NCI-H2029 (cell line): ENCODE data around the gene RIC3.

Experiments
- DNase-seq: peaks from one replicate; lab custom pipeline; 2025; lab: John Stamatoyannopoulos, UW

The RIC3 gene

DNA sequence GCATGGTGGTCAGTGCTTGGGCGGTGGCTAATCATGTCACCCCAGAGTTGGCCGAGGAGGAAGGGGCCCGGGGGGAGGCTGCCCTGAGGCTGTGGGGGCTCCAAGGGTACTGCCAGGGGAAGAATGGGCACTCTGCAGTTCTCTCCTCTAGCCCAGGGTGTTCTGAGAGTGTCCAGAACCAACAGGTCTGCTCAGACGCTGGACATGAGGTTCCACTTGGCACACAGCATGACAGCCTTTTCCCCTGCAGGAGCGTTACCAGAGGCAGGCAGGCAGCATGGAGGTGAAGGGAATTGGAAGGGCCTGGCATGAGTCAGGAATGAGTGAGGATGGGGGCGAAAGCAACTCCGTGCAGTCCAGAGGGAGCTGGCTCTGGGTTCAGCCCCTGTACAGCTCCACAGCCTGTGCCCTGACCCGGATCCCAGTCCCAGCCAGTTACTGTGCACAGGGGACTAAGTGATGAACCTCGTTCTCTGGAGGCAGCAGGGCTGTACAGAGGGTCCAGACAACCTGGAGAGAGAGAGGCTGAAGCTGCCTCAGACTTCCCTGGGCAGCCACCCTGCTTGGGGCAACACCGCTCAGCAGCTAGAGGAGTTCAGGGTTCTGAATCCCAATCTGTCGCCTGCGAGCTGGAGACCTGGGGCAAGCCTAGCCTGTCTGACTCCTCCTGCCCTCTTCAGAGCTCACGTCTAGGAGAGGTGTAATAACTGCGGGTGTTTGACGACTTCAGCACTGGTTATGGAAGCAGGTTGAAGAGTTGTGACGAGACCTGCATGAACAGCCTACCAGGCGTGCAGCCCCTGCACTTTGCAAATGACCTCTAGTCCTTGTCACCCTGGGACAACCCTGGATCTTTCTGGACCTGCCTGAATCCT, 102.6 kb downstream of the RIC3 start:
- DNase-seq = no peak

DNA sequence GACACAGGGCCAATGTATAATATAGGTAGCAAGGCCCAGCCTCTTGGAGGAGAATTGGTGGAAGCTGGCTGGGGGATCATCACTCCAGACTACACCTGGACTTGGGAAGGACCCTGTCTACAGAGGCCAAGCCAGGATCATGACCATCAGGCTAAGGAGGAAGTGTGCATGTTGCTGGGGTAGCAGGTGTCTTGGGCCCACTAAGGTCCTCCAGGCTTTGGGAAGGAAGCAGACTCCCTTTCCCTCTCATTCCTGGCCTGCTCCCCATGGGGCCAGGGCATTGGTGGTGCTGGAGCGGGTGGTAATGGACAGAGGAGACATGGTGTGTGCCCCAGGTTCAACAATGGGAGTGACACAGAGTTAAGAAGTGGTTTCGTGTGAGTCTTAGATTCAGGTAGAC, 103.8 kb downstream of the RIC3 start:
- no peak for DNase-seq

DNA sequence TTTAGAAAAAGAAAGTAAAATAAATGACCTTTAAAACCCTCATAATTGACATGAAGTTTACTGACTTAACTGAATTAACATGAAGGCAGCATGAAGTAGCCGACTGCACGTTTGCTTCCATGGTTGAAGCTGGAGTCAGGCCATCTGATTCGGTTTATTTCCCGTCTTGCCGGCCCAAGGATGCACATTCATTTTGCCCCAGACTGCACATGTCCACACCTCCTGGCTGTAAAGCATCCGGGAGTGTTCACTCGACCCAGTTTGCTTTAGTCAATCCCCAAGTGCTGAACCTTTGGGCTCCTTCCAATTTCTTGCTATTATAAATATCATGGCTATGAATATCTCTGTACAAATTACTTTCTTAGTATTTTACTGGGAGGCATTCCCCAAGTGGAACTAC, 105.5 kb downstream of the RIC3 start:
- DNase-seq = no peak

DNA sequence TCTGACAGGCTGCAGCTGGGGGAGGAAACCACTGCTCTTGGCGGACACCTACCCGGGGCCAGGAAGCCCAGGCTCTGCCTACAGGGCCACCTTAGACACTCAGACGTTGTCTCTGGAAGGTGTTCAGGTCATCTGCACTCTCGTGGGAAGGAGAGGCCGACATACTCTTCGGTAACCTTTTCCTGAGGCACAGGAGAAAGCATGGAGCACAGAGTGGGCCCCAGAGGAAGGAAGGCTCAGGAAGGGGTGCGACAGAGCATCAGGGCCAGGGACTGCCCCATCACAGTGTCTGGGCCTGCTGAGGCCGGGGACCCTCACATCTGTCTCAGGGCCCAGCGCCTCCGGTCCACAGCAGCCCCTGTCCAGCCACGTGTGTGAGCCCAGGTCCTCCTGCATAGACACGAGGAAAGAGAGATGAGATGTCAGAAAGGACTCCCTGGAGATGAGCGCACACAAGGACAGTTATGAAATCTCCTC, 106.0 kb downstream of the RIC3 start:
- DNase-seq = no peak

DNA sequence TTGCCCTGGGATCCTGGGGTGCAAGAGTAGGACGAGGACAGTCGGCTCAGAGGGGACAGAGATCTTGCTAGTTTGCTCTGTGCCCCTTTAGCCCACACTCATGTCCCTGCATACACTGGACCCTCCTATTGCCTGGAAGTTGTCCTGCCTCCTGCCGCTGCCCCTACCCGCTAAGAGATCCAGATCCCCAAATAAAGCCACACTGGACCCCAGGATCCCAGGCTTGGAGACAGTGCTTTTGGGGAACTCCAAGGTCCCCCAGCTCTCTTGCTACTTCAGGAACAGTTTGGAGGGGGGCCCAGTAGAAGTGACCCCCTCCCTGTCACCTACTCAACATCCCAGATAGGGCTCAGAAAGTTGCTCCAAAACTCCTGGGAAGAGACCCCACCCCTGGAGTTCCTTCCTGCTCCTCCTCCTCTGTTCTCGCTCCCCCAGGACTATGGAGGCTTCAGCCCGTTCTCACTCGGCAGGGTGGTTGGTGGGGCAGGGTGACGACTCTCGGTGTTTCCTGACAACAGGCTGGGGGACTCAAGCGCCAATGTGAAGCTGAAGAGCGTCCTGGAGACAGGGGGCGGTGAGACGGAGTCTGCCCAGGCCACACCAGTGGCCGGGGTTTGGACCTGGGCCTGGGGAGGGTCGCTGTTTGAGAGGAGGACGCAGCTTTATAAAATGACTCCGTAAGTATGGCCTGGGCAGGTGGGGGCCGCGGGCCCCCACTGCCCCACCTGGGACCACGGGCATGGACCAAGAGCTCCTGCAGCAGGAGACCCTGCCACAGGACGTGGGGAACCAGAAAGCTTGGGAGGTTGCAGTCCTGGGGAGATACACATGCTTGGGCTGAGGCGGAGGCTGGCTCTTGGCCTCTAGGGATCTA, 107.0 kb downstream of the RIC3 start:
- DNase-seq = no peak

DNA sequence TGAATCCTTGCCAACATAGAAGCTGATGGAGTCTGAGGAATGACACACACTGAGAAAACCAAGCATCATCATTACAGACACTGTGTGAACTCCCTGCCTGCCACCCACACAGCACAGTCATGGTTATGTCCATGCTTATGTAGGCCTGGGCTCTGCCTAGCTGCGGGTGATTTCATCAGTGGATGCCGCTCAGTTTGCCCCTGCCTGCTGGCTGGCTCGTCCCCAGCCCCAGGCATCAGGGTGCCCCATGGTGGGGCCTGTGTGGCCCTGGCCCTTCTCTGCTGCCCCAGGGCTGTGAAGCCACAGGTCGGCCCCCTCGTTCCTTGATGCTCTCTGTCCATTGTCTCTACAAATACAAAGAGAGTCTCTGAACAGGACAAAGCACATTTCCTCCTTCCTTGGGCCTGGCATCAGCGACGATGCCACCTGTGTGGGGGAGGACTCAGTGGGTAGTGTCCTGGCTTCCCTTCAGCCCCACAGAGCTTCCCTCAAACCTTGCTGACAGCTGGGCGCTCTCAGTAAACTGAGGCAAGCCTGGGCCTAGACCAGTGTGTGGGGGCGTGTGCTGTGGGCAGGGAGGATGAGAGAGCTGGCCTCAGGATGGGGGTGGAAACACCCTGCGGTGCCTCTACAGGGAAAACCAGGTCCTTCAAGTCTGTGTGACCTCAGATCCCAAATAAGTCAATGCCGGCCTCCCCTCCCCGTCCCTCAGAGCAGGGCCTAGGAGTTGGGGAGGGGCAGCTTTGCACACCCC, 107.8 kb downstream of the RIC3 start:
- no peak for DNase-seq

DNA sequence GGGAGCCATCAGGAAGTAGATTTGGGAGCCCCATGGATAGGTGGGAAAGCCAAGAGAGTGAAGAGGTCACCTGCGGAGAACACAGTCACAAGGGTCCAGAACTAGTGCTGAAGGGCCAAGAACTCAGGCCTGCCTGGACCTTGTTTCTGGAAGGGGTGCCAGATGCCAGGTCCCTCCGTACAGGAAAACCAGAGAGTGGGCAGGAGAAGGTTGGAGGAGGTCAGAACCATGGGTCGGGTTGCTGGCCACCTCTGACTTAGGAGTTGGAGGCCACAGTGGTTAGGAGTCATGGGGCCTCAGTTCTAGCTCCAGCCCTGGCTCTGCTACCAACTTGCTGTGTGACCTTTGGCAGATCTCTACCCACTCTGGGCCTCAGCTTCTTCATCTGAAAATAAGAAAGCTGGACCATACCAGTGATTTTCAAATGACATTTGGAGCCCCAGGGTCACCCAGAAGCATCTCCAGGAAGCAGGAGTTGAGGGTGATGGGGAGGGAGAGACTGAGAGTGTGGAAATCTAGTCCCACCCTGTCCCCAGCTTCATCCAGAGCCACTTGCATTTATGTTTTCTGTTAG, 108.6 kb downstream of the RIC3 start:
- no peak for DNase-seq

DNA sequence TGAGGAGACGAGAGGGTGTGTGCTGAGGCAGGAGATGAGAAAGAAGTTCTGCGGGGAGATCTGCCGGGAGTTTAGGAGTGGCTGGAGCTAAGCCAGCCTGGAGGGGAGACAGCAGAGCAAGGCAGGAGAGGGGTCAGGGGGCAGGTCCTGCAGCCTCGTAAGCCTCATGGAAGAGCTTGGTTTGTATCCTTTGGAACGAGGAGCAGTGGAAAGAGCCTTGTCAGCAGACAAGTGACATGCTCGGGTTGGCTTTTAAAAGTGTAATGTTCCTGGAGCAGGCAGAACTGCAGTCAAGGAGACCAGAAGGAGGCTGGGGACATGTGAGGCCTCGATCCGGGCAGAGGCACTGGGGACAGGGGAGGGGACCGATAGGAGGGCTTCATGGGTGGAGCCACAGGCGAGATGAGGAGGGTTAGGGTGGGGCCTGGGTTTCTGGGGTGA, 109.2 kb downstream of the RIC3 start:
- DNase-seq = no peak

DNA sequence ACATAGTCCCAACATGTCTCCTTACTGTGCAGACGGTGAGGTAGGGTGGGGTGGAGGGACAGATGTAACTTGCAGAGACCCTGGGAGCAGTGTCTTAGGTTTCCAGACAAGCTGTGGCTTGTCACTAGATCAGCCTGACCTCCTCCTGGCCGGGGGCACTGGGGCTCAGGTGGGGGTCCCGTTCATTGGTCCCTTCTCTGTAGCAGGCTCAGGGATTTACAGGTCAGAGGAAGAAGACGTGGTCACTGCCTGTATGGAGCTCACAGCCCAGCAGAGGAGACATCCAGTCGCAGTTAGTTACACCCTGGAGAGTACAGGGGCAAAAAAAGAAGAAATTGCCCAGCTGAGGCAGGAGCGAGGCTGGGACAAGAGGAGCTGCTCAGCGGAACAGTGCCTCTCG, 109.8 kb downstream of the RIC3 start:
- no peak for DNase-seq

DNA sequence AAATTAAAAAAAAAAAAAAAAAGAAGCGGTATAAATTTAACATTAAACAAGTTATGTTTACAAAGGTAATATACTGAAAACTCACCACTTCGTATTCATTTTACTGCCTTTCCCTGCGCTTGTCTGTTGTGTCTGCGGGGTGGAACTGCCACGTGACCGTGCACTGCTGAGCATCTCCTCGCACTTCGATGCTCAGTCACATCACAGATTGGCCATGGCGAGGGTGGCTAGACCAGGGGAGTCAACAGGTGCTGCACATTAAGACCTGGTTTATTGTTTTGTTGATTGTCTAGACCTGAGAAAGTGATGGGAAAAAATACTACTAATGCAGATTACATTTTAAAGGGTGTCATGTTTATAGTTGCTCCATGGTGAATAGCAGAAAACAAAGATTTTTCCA, 110.6 kb downstream of the RIC3 start:
- DNase-seq = no peak

DNA sequence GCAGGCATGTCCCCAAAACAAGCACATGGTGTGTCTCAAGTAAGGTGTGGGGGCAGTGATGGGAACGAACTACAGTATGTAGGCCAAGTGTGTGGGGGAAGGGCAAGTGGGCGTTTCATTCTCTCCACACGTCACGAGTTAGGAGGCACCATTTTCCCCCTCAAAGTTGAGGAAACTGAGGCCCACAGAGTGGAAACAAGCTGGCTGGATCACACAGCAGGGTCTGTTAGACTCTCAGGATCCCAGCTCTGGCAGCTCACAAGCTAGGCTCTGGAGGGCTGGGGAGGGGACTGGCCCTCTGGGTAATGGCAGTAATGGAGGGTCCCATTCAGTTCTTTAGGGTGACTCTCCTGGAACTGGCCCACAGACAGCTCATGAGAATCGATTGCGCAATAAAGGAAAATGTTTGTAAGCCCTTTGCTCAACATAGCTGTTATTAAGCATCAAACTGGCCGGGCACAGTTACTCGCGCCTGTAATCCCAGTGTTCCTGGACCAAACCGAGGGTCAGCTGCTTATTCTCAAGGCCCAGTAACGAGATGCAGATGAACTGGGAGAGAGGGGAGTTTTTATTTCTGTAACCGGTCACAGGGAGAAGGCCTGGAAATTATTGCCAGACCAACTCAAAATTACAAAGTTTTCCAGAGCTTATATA, 111.9 kb downstream of the RIC3 start:
- DNase-seq = no peak
